Activated CD4-positive, alpha-beta T cell treated with anti-CD3 and anti-CD28 coated beads, Interleukin-2, amount 50 U/mL, for 48 hours (primary cell): ENCODE data around the gene MYT1.
A peak's percentile ranks its signal among the peaks of the same experiment; 100 is the strongest.

Experiments
- DNase-seq, 2 experiments: peaks; one replicate each; pipeline ENCODE4 v3.0.0-alpha.2; 2020

Gene MYT1

GRCh38 chr20:64155258-64156135 lies 8.8 kb upstream of the MYT1 start:
- no peak for DNase-seq

- DNase-seq: no peak
These were observed 7.9 kb upstream of the MYT1 start for GRCh38 chr20:64156136-64156885.

GRCh38 chr20:64156886-64157875 lies 7.1 kb upstream of the MYT1 start:
- DNase-seq: no peak

- no peak for DNase-seq
These were observed 6.4 kb upstream of the MYT1 start for GRCh38 chr20:64157878-64158277.

- DNase-seq: no peak
These were observed 5.6 kb upstream of the MYT1 start for GRCh38 chr20:64158346-64159285.

- DNase-seq: no peak
These were observed 5.0 kb upstream of the MYT1 start for GRCh38 chr20:64159286-64159680.

- DNase-seq: no peak
These were observed 4.5 kb upstream of the MYT1 start for GRCh38 chr20:64159711-64160110.

- no peak for DNase-seq
These were observed 4.1 kb upstream of the MYT1 start for GRCh38 chr20:64160118-64160517.

- DNase-seq: no peak
These were observed 3.5 kb upstream of the MYT1 start for GRCh38 chr20:64160526-64161355.

GRCh38 chr20:64161356-64162238 lies 2.7 kb upstream of the MYT1 start:
- DNase-seq: peak; percentile 13 to 36

GRCh38 chr20:64162239-64162910 lies 1.9 kb upstream of the MYT1 start:
- no peak for DNase-seq

GRCh38 chr20:64163776-64164122 lies 503 bp upstream of the MYT1 start:
- DNase-seq: no peak

- no peak for DNase-seq
These were observed 1.8 kb downstream of the MYT1 start for GRCh38 chr20:64165866-64166600.

- no peak for DNase-seq
These were observed 2.7 kb downstream of the MYT1 start for GRCh38 chr20:64166721-64167615.

- no peak for DNase-seq
These were observed 3.4 kb downstream of the MYT1 start for GRCh38 chr20:64167676-64168075.

- DNase-seq: no peak
These were observed 4.3 kb downstream of the MYT1 start for GRCh38 chr20:64168381-64169090.

GRCh38 chr20:64169091-64169560 lies 4.9 kb downstream of the MYT1 start:
- DNase-seq: no peak
